GM12878 (cell line): Measurements from ENCODE around the gene SLC25A44. TPM values are rescaled to one million over a fixed set of nuclear protein-coding genes. Genes with fewer than 3 reads are reported as not detected.

ENCODE experiments used
- ASH2L ChIP-seq: fragments of 300-600, 200-600 bp; sonication (generic); IDR thresholded peaks from 2 replicates; pipeline ENCODE4 v1.6.1; 2017; ENCODE audit warnings: low read depth, mild to moderate bottlenecking, borderline replicate concordance
- ATF7 ChIP-seq: fragments of 450-650 bp; IDR thresholded peaks from 2 replicates; pipeline ENCODE4 v1.6.1; 2016; ENCODE audit warnings: low read depth, mild to moderate bottlenecking
- CEBPB ChIP-seq, 2 experiments: fragments of 150-350 bp in 1 of 2; IDR thresholded peaks; 2 replicates each; pipeline ENCODE4 v1.6.1; 2012 to 2014; ENCODE audit warnings: low read depth in 2 of 2, low read length in 2 of 2, borderline replicate concordance in 1 of 2, inconsistent platforms in 1 of 2
- CUX1 ChIP-seq: IDR thresholded peaks from 2 replicates; pipeline ENCODE4 v1.6.1; 2012; ENCODE audit warnings: improper control_type of control experiment, low read depth, low read length; ENCODE audit not compliant: insufficient replicate concordance
- DPF2 ChIP-seq: fragments of 450-650 bp; IDR thresholded peaks from 2 replicates; pipeline ENCODE4 v1.6.1; 2017; ENCODE audit warnings: mild to moderate bottlenecking
- E2F4 ChIP-seq: IDR thresholded peaks from 2 replicates; pipeline ENCODE4 v1.6.1; 2012; ENCODE audit warnings: low read depth, low read length, improper control_type of control experiment
- EED ChIP-seq: sonication (generic); IDR thresholded peaks from 2 replicates; pipeline ENCODE4 v1.6.1; 2016; ENCODE audit warnings: antibody characterized with exemption, low read depth
- EGR1 ChIP-seq, 2 experiments: IDR thresholded peaks; 1 replicate in 1 of 2; 2 replicates in 1 of 2; pipeline ENCODE4 v1.6.1; 2011 to 2012; ENCODE audit warnings: low read depth in 2 of 2, low read length in 2 of 2, borderline replicate concordance in 1 of 2, mild to moderate bottlenecking in 1 of 2, moderate library complexity in 1 of 2
- IKZF2 ChIP-seq, 2 experiments: fragments of 450-650 bp; IDR thresholded peaks; 2 replicates each; pipeline ENCODE4 v1.6.1; 2017; ENCODE audit warnings: mild to moderate bottlenecking in 2 of 2, moderate library complexity in 2 of 2
- MAX ChIP-seq: IDR thresholded peaks from 2 replicates; pipeline ENCODE4 v1.6.1; 2012; ENCODE audit warnings: low read depth, low read length, improper control_type of control experiment
- MTA2 ChIP-seq: fragments of 450-650 bp; IDR thresholded peaks from 2 replicates; pipeline ENCODE4 v1.6.1; 2016; ENCODE audit warnings: low read depth, mild to moderate bottlenecking, moderate library complexity
- NR2C2 ChIP-seq: IDR thresholded peaks from 2 replicates; pipeline ENCODE4 v1.6.1; 2011; ENCODE audit warnings: borderline replicate concordance, low read depth; ENCODE audit not compliant: control insufficient read depth, insufficient read length
- SKIL ChIP-seq: fragments of 450-650 bp; IDR thresholded peaks from 2 replicates; pipeline ENCODE4 v1.6.1; 2017; ENCODE audit warnings: mild to moderate bottlenecking, low read depth, inconsistent platforms; ENCODE audit not compliant: poor library complexity, severe bottlenecking
- TCF12 ChIP-seq: IDR thresholded peaks from 2 replicates; pipeline ENCODE4 v1.6.1; 2011; ENCODE audit warnings: low read depth, mild to moderate bottlenecking, low read length
- ZBTB33 ChIP-seq: fragments of 450-650 bp; IDR thresholded peaks from 2 replicates; pipeline ENCODE4 v1.6.1; 2017; ENCODE audit warnings: mild to moderate bottlenecking
- ZBTB4 ChIP-seq: fragments of 450-650 bp; formaldehyde crosslinking; IDR thresholded peaks from 2 replicates; pipeline ENCODE4 v1.4.0; 2022; ENCODE audit warnings: mild to moderate bottlenecking, moderate library complexity
- polyA plus RNA-seq, 11 experiments: library from polyadenylated mRNA; depleted of rRNA in 4 of 11; unstranded in 6 of 11; stranded (reverse) in 5 of 11; fragments of >200 nt; fragmentation: Nextera tagmentation in 4 of 11; fragmentation: Illumina TruSeq in 1 of 11; extraction: Ambion mirVana in 4 of 11; extraction: Trizol in 1 of 11; gene quantifications; 1 replicate in 1 of 11; 2 replicates in 10 of 11; pipeline versions ENCODE4 v1.2.1 to v1.2.3, GENCODE V29; 2011 to 2016; ENCODE audit warnings: inconsistent platforms in 2 of 11, missing spikeins in 2 of 11, low read depth in 1 of 11
- total RNA-seq, 4 experiments: library from RNA; depleted of rRNA in 3 of 4; stranded (reverse); fragments of >200 nt in 3 of 4; fragmentation: Illumina TruSeq in 1 of 4; extraction: Trizol in 1 of 4; gene quantifications; 2 replicates each; pipeline versions ENCODE4 v1.2.1 to v1.2.3, GENCODE V29; 2013 to 2021

SLC25A44 gene
- total and polyA plus RNA-seq, 10 of the 15 experiments (the other 5 are each of a cell fraction or from before 2014, with no cell fraction given), result 7.1 to 43.3 (median 30.4) TPM

- TF ChIP-seq CUX1, result no peak
- no peak for TF ChIP-seq CEBPB (IDR thresholded peaks at IDR 0.05; ENCODE audit: borderline replicate concordance in 1 of 2, low read depth in 2 of 2, low read length in 2 of 2)
- no peak for TF ChIP-seq E2F4
- peak; percentile 27 for TF ChIP-seq SKIL
- TF ChIP-seq ZBTB33, result no peak
- no peak for TF ChIP-seq ZBTB4 (CRISPR knock-in tag)
- no peak for TF ChIP-seq ASH2L
- no peak for TF ChIP-seq ATF7
- TF ChIP-seq IKZF2 (IDR thresholded peaks at IDR 0.05), result peak; percentile 14 to 38; a peak in 1 of 4 replicates
- no peak for TF ChIP-seq EGR1 (IDR thresholded peaks at IDR 0.05; ENCODE audit: borderline replicate concordance in 1 of 2, low read depth in 2 of 2, low read length in 2 of 2)
- TF ChIP-seq NR2C2, result no peak
- no peak for TF ChIP-seq DPF2
- 0 out of 2 replicates have a peak, but pooled peaks have one; percentile 38 for TF ChIP-seq TCF12
- no peak for TF ChIP-seq MAX
- 0 out of 2 replicates have a peak, but pooled peaks have one; percentile 47 for TF ChIP-seq EED
- TF ChIP-seq MTA2, result no peak
Measured at GRCh38 chr1:156157506-156157905, 36.4 kb upstream of the SLC25A44 start (continued).
